Peyer's patch (tissue), 4 donors: ENCODE results near the gene RPL3. TPM values are rescaled to one million over a fixed set of nuclear protein-coding genes. Genes with fewer than 3 reads are reported as not detected.
"Not testable (repeated sequence)": the region's sequence is repeated elsewhere in the genome, so short reads cannot be mapped to it uniquely, and the experiment has no call there.

ENCODE experiments used
- DNase-seq, 3 donors: peaks; one replicate each; pipeline ENCODE4 v3.0.0-alpha.2; 2017 to 2019
- H3K27ac ChIP-seq, 4 donors: fragments of 200-600 bp; sonication (generic); one replicate each; pipeline ENCODE4 v1.5.1; 2016 to 2019
- H3K27me3 ChIP-seq, 2 donors: fragments of 200-600 bp; sonication (generic); one replicate each; pipeline ENCODE4 v1.5.1; 2019
- H3K36me3 ChIP-seq, 3 donors: fragments of 200-600 bp; sonication (generic); one replicate each; pipeline ENCODE4 v1.5.1; 2016 to 2019
- H3K4me1 ChIP-seq, 4 donors: fragments of 200-600 bp; sonication (generic); one replicate each; pipeline ENCODE4 v1.5.1; 2016 to 2019
- H3K4me3 ChIP-seq, 4 donors: fragments of 200-600 bp; sonication (generic); 1 replicate in 3 of 4; 2 replicates in 1 of 4; pipeline ENCODE4 v1.5.1; 2016 to 2019; ENCODE audit warnings: mild to moderate bottlenecking in 1 of 4
- H3K9me3 ChIP-seq, 4 donors: fragments of 200-600 bp; sonication (generic); one replicate each; pipeline ENCODE4 v1.5.1; 2016 to 2019; ENCODE audit warnings: mild to moderate bottlenecking in 1 of 4
- POLR2A ChIP-seq, 2 donors: fragments of 450-650 bp; IDR thresholded peaks; one replicate each; pipeline ENCODE4 v1.5.1; 2017; ENCODE audit warnings: antibody characterized with exemption in 2 of 2, mild to moderate bottlenecking in 2 of 2, moderate library complexity in 2 of 2
- total RNA-seq, 4 donors: library from RNA; depleted of rRNA; stranded (reverse); fragments of >200 nt; gene quantifications; one replicate each; pipeline ENCODE4 v1.1.0, GENCODE V29; 2016
- TF ChIP-seq, protein P1 (sequence below), 6 experiments: fragments of 450-650 bp in 4 of 6; fragments of 200-600 bp in 2 of 6; sonication (generic) in 1 of 6; IDR thresholded peaks; one replicate each; pipeline ENCODE4 v1.5.1; 2017 to 2019; ENCODE audit warnings: antibody characterized with exemption in 6 of 6, mild to moderate bottlenecking in 3 of 6, moderate library complexity in 1 of 6

The RPL3 gene
- total RNA-seq, 4 donors from 2014 or later: 736 to 1,914 (median 1,266) TPM

DNA sequence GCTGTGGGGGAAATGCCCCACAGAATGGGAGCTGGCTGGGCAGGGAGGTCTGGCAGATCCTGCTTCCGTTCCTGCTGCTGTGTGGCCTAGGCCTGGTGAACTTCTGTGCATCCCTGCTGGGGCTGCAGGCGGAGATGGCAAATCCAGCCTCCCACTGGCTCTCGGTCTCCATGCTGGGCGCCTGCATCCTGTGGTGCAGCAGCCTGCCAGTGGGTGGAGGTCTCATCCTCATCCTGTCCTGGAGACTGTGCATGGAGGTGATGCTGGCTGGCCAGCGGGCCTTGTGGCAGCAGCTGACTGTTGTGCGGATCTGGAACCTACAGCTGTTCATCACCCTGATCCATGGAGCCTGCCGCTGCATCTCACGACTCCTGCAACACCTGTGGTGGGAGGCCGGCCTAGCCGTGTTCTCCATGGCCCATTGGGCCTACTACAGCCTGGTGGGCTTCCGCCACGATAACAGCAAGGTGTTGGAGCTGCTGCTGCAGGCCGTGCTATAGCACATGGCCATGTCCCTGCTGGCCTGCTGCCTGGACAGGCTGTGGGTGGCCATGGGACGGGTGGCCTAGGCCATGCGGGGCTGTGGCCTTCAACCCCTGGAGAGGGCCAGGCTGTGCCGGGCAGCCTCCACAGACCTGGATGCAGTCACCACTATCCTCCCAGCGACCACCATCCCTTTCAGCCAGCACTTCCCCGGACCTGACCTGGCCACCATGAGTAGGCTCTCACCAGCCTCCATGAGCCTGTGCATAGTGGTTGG is 8.8 kb upstream of the RPL3 start:
- no peaks in the 10 kb centered on the region for H3K36me3 ChIP-seq
- H3K27ac ChIP-seq: no peak overlapping the region
- no peak overlapping the region for H3K4me3 ChIP-seq
- no peak for TF ChIP-seq POLR2A (IDR thresholded peaks at IDR 0.05)
- TF ChIP-seq, protein P1, sequence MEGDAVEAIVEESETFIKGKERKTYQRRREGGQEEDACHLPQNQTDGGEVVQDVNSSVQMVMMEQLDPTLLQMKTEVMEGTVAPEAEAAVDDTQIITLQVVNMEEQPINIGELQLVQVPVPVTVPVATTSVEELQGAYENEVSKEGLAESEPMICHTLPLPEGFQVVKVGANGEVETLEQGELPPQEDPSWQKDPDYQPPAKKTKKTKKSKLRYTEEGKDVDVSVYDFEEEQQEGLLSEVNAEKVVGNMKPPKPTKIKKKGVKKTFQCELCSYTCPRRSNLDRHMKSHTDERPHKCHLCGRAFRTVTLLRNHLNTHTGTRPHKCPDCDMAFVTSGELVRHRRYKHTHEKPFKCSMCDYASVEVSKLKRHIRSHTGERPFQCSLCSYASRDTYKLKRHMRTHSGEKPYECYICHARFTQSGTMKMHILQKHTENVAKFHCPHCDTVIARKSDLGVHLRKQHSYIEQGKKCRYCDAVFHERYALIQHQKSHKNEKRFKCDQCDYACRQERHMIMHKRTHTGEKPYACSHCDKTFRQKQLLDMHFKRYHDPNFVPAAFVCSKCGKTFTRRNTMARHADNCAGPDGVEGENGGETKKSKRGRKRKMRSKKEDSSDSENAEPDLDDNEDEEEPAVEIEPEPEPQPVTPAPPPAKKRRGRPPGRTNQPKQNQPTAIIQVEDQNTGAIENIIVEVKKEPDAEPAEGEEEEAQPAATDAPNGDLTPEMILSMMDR (IDR thresholded peaks at IDR 0.05): no peak
- H3K9me3 ChIP-seq: no peaks in the 10 kb centered on the region
- no peak for DNase-seq
- H3K27me3 ChIP-seq: no peaks in the 10 kb centered on the region
- no peaks in the 10 kb centered on the region for H3K4me1 ChIP-seq

DNA sequence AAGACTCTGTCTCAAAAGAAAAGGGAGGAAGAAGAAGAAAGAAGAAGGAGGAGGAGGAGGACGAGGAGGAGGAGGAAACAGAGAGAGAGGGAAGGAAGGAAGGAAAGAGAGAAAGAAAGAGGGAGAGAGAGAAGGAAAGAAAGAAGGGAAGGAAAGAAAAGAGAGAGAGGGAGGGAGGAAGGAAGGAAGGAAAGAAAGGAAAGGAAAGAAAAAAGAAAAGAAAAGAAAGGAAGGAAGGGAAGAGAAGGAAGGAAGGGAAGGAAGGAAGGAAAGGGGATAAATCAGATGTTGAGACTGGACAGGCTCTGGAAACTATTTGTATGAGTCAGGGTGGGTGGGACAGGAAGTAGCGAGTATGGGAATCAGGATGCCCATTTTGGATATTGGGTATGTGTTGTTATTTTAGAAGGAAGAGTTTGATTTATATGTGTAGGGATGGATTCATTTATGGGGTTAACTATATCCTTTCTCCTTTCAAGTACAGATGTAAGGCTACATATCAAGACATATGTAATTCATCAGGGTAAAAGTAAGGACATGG is 6.0 kb upstream of the RPL3 start:
- TF ChIP-seq POLR2A (IDR thresholded peaks at IDR 0.05): no peak
- TF ChIP-seq, protein P1 (IDR thresholded peaks at IDR 0.05): no peak
- H3K36me3 ChIP-seq: no peaks in the 10 kb centered on the region

GRCh38 chr22:39320616-39321029 is 1.2 kb upstream of the RPL3 start:
- H3K9me3 ChIP-seq, H3K27me3 ChIP-seq, DNase-seq: not testable (repeated sequence)
- H3K27ac ChIP-seq: peak overlapping the region in 3 of 4 donors; percentile 93 to 99 (median 96)
- peaks cover 5 to 29% (median 25%) of the 10 kb centered on the region in 4 donors for H3K4me1 ChIP-seq
- peaks cover 0 to 23% (median 0%) of the 10 kb centered on the region in 3 donors for H3K36me3 ChIP-seq
- H3K4me3 ChIP-seq: peak overlapping the region in 2 of 4 donors; percentile 69 to 77

More for the DNA sequence above, 6.0 kb upstream of the RPL3 start:
- H3K27ac ChIP-seq: no peak overlapping the region
- DNase-seq: no peak
- H3K4me1 ChIP-seq: no peaks in the 10 kb centered on the region
- no peaks in the 10 kb centered on the region for H3K27me3 ChIP-seq
- no peaks in the 10 kb centered on the region for H3K9me3 ChIP-seq
- H3K4me3 ChIP-seq: no peak overlapping the region

- Histone ChIP-seq H3K36me3 (peaks cover 0 to 42% (median 5%) of the 10 kb centered on the region in 3 donors), H3K27ac (peak overlapping the region; percentile 89 to 99 (median 94)), H3K9me3 (no peaks in the 10 kb centered on the region), H3K4me3 (peak overlapping the region; percentile 68 to 77 (median 71)), H3K4me1 (peaks cover 5 to 37% (median 25%) of the 10 kb centered on the region in 4 donors), H3K27me3 (no peaks in the 10 kb centered on the region)
- TF ChIP-seq, protein P1 (IDR thresholded peaks at IDR 0.05): no peak
- no peak for TF ChIP-seq POLR2A (IDR thresholded peaks at IDR 0.05)
- DNase-seq: peak; percentile 49 to 69 (median 68)
These were observed 728 bp downstream of the RPL3 start for GRCh38 chr22:39318507-39319283.

- Histone ChIP-seq H3K4me3 (peak overlapping the region; percentile 68 to 77 (median 71)), H3K27me3 (no peaks in the 10 kb centered on the region), H3K36me3 (peaks cover 0 to 50% (median 5%) of the 10 kb centered on the region in 3 donors), H3K4me1 (peaks cover 5 to 37% (median 25%) of the 10 kb centered on the region in 4 donors), H3K9me3 (no peaks in the 10 kb centered on the region), H3K27ac (peak overlapping the region; percentile 89 to 99 (median 94))
- TF ChIP-seq, protein P1 (IDR thresholded peaks at IDR 0.05): no peak
- no peak for TF ChIP-seq POLR2A (IDR thresholded peaks at IDR 0.05)
- peak in 1 of 3 donors; percentile 48 for DNase-seq
These were observed 1.5 kb downstream of the RPL3 start for GRCh38 chr22:39317775-39318506.
